8988T (cell line): Measurements from ENCODE around the gene HAPLN3.

Experiments used
- DNase-seq: peaks from one replicate; pipeline ENCODE4 v3.0.0; 2011

Gene HAPLN3

DNA sequence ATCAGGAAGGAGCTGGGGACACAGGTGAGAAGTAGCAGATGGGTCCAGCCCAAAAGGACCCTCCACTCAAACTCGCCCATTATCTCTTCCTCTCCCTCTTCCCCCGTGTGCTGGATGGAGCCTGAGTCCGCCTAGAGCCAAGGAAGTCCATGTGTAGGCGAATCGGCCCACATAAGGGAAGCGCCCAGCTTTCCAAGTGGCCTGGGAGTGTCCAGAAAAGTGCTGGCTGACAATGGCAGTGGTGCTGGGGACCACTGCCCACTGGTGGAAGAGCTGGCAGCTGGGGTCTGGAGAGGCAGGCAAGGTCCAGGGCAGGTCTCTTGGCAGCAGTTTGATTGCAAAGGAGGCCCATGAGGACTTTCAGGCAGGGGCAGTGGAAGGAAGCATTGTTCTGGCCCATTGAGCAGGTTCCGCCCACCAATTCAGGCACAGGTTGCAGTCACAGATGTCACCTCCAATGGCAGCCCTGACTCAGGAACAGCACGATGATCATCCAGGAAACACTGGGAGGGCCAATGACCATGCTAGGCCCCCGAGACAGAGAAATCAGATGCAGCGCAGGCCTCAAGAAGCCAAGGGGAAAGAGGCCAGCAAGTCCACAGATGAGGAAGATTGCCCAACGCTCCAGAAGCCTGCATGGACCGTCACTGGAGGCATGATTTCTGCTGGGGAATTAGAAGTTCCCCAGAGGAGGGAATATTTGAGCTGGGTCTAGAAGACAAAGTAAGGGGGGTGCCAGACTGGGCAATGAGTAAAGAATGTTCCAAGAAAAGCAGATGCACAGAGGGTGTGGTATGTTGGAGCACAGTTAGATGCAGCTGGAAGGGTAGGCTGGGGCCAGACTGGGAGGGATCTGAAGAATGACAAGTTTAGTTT lies 14.8 kb upstream of the HAPLN3 start:
- no peak for DNase-seq

DNA sequence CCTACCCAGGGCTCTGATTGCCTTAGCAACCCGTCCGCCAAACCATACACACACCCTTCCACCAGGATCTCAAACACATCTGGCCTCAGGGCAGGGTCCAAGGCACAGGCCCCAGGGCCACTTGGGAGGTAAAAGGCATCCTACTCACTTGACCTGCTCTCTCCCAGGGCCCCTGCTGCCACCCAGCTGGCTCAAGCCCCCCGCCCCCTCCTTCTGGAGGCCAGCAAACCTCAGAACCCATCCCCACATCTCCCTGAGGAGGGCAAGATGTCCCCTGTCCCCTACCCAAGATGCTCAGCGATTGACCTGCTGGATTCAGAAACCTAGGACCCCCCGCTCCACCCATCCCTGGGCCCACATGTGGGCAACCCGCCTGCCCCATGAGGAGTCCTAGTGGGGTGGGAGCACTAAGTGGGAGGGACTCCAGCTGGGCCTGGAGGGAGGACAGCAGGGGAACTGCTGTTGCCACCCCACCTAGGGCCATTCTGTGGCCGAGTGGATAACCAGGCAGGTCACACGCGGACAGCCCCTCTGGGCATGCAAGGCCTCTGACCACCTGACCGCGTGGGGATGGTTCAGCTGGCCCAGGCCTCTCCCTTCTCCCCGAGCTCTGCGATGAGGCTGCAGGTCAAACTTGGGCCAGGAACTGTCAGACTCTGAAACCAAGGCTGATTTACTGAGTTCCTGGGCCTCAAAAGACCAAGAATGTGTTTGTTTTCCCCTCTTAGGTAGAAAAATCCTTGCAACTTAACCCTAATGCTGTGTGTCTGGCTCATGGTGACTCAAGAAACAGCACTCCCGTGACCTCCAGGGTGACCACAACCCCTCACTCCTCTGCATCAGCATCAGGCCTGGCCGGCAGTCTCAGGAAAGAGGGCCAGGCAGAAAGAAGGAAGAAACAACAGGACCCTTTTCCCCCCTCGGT lies 13.6 kb upstream of the HAPLN3 start:
- DNase-seq, result no peak

DNA sequence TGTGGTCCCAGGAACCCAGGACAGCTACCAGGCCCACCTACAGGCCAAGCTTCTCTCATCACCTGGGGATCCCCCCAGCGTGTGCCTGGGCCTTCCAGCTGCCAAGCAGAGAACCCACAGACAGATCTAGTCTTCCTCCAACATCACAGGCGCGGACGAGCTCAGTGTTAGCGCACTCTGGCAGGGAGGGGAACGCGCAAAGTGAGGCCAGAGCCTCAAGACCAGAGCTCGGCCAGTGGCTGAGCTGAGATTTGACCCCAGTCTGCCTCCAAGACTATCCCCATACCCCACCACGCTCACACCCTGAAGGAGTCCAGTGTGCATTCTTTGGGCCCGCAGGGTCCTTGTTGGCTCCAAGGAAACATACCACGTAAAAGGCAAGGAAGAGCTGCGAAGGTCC lies 12.8 kb upstream of the HAPLN3 start:
- DNase-seq, result no peak

DNA sequence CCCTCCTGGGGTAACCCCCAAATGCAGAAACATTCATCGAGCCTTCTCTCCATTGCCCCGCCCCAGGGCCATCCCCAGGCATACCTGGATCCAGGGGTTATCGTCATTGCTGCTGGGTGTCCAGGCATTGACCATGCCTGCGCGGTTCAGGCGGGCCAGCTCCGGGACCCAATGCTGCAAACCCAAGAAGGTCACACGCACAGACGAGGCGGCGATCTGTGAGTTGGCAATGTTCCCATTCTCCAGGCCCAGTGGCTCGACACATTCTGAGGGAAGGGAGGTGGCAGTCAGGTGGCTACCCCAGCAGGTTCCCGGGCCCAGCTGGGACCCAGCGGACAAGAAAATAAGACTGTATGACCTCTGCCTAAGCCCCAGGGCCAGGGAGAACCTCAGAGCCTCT lies 11.8 kb upstream of the HAPLN3 start:
- DNase-seq, result no peak

DNA sequence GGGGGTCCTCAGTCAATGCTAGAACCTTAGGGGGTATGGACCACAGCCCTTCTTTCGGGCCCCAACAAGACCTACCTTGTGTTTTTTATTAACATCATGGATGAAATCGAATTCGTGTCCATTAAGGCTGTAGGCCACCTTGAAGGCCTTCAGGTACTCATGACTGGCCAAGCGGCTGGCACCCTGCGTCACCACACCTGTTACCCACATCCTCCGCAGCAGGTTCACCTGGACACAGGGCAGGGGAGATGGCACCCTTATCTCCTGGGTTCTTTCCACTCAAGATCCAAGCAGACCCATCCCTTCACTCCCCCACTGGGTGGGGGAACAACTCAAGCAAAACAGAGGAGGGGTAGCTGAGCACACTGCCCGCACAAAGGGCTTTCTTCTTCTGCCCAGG lies 11.2 kb upstream of the HAPLN3 start:
- DNase-seq, result no peak

DNA sequence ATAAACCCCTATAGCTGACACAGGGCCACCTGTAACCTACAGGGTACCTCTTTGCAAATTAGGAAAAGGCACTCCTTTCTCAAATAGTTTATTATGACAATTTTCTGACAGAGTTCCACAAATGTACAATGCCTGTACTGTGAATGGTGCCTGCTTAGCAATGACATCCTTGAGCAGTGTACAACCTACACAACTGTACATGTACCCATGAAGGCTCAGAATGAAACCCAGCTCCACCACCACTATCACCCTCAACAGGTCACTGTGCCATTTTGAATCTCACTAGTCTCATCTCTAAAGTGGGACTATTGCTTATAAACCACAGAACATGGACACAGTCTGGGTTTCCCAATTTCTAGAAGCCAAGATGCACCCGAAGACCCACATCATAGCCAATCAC lies 10.8 kb upstream of the HAPLN3 start:
- no peak for DNase-seq

DNA sequence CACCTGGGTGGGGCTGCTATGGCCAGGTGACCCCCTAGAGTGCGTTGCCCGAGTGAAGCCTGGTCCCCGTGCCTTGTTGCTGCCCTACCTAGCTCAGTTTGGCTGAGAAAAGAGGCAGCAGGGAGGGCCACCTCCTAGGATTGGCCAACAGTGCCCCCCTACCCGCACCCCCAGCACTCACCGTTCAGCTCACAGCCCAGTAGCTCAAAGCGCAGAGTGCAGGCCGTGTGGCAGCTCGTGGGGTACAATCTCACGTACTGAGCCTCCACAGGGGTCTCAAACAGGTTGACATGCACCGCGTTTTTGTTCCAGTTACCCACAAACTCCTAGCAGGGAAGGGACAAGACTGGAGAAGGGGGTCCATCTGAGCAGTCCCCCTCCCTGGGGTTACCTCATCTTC lies 10.2 kb upstream of the HAPLN3 start:
- no peak for DNase-seq

DNA sequence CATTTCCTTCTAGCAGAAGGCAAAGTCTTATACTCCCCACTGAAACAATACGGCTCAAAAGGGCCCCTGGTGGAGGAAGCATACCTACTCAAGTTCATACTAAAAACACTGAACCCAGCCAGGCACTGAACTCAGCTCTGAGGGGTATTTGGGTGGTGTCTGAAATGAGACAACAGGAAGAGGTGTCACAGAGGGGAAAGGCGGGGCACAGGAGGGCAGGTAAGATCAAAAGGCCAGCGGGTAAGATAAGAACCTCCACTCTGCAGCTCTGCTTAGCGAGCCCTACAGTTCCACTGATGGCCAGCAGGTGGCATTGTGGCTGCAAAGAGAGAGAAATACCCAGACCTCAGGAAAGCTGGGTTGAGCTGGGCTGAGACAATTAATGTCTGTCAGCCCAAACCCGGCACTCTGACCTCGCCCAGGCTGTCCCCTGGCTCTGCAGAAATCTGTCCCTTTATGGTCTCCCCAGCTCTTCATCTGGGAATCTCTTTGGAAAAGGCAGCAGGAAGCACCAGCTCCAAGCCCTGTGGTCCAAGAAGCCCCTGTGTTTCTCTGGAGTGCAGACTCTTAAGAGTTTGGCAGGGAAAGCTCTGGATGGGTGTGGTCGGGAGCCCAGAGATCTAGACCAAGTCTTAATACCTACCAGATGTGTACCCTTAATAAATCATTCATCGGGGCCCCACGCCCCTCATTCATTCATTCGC lies 9.4 kb upstream of the HAPLN3 start:
- no peak for DNase-seq

DNA sequence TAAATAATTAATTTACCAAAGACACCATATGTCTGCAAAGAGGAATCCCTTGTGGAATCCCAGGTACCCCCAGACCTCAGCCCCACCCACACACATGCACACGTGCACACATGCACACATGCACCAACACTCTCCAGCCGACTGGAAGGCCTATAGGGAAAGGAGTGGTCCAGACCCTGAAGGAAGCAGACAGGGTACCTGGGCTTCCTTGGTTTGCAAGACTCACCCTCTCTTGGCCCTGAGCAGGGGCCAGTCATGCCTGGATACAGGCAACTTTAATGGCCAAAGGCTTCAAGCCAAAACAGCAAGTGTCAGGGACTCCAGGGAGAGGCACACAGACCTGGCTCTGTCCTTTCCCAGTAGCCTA lies 8.9 kb upstream of the HAPLN3 start:
- DNase-seq, result no peak

DNA sequence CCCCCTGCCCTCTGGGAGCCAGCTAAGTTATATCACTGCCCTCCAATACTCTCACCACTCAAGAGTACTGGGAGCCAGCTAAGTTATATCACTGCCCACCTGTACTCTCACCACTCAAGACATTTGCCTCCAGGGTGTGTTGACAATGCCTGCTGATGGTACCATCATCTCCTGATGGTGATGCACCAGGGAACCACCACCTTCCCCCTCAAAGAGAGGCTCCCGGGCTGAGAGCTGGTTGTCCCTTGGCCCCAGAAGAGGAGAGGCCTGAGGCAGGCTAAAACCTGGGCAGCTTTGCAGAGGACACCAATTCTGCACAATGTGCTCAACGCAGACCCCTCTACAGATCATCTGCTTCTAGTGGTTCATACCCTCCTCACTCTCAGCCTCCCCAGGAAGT lies 7.5 kb upstream of the HAPLN3 start:
- DNase-seq, result no peak

DNA sequence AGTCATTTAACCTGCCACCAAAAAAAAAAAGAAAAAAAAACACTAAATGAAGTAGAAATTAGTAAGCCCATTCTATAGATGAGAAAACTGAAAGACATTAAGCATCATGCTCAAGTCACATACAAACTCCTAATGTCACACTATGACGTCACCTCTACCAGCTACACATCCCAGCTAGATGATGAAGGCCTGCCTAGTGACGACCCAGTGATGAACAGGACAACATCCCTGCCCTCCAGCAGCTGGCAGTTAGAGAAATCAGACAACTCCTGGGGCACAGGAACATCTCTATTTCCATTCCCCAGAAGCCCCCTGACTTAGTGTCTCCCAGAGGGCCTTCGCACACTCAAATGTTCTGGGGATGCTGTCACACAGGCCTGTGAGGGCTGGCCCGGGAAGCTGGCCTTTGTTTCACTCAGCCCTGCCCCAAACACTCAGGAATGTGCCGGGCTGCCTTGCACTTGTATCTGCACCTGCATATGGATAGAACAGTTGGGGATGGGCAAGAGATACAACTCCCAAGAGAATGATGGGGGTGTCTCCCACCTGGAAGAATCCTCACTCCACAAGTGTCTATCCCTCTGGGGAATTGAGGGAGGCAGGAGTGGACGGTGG lies 7.0 kb upstream of the HAPLN3 start:
- no peak for DNase-seq

DNA sequence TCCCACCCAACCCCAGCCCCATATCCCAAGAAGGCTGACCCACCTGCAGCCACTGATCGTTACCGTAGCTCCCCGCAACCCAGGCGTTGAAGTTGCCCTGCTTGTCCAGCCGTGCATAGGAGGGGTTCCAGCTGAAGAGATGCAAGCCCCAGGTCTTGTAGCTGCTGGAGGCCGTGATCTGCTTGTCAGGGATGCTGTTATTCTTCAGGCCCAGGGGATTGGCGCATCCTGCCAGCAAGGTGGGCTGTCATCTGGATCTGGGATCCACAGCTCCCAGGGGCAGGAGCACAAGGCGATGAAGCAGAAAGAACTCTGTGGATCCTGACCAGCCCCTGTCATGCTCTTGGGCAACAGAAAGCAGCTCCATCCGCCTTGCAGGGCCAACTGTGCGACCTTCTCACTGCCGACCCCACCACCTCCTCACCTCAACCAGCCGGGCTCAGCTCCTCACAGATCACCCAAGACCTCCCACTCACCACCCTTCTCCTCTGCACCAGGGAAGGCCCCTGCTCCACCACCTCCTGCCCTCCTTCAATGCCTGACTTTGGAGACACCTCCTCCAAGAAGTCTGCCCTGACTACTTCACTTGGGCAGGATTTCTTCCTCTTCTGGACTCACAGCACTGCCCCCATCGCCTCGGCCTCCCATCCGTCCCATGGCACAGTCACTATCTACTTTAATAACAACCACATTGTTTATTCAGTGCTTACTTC lies 6.3 kb upstream of the HAPLN3 start:
- no peak for DNase-seq

DNA sequence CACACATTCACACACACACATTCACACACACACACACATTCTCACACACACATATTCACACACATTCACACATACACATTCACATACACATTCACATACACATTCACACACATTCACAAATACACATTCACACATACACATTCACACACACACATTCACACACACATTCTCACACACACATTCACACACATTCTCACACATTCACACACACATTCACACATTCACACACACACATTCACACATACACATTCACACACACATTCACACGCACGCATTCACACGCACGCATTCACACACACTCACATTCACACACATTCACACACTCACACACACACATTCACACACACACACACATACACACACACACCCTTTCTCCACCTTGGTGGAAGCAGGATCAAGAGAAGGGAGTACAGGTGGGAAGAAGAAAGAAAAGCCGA lies 5.7 kb upstream of the HAPLN3 start:
- DNase-seq, result no peak

DNA sequence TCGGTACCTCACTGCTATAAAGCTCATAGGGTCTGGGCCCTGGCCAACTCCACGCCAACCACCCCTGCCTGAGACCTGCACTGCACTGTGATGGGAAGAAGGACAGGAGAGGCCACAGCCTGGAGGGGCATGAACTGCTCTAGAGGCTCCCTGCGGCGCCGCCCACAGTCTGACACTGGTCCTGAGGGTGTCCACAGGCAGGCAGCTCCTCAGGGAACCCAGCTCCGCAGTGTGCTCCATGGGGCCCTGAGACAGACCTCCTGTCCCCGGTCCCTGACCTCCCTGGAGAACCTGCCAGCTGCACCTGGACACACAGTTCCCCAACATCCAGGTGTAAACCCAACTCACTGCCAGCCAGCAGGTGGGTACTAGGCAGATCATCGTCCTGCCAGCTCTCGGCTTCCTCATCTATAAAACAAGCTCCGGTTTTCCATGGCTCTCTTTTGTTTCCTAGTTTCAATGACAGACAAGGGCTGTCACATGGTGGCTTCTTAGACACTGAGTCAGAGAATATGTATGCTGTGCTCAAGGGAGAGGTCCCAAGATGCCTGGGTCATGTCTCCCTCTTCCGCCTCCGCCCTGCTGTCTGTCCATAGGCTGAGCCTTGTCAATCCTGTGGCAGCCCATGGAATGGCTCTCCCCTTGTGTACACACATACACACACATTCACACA lies 5.1 kb upstream of the HAPLN3 start:
- DNase-seq, result no peak

DNA sequence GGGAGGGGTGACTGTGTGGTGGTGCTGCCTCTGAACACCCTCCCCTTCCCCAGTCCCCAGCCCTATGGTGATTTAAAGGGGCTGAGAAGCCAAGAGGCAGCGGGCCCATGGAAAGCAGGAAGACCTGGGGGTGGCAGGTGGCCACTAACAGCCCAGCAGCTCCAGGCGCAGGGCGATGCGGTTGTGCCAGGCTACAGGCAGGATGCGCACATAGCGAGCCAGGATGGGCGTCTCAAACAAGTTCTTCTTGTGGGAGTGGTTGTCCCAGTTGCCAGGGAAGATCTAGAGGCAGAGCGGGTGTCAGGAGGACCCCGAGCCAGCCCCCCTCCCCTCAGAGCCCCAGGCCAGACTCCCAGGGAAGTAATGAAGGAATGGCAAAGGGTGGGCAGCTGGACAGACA lies 3.9 kb upstream of the HAPLN3 start:
- DNase-seq, result no peak

DNA sequence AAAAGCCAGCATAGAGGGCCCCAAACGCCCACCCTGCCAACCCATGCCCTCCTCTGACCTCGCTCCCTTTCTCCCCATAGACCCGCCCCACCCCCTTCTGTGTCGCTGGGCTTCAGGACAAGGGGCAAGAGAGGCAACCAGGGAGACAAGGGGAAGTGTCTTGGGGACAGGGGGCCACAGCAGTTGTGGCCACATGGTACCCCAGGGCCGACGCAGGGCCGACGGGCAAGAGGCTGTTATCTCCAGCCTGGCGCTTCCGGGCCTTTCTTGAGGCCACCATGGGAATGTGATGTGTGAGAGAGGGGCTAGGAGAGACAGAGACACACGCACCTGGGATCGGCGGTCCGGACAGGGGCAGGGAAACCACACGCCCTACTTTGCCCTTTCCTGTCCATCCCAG lies 3.4 kb upstream of the HAPLN3 start:
- no peak for DNase-seq

DNA sequence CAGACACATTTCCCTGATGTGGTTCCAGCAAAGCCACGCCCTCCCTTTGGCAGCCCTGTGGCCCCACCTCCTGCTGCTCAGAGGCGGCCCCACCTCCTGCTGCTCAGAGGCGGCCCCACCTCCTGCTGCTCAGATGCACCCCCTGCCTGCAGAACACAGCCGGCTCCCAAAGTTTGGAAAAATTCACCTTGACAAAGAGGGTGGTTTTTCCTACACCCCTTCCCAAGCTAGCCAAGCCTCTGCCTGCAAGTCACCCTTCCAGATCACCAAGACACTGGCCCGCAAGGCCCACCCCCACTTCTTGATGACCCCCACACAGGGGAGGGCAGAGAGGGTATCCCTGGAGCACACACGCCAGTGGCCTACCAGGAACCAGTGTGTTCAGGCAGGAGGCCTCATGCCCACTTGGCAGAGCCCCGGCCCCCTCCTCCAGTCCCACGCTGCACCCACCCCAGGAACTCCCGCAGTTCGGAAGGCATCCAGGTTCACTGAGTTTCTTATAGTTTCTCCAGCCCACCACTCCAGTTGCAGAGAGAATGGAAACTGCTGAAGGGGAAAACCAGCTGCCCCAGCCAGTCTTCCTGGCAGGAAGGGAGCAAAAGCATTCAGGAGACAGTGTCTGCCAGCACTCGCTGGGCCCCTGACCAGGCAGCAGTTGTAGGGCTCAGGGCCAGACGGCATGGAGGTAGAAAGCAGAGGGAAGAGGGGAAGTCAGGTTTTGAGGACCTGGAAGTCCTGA lies 2.3 kb upstream of the HAPLN3 start:
- peak; percentile 65 for DNase-seq

DNA sequence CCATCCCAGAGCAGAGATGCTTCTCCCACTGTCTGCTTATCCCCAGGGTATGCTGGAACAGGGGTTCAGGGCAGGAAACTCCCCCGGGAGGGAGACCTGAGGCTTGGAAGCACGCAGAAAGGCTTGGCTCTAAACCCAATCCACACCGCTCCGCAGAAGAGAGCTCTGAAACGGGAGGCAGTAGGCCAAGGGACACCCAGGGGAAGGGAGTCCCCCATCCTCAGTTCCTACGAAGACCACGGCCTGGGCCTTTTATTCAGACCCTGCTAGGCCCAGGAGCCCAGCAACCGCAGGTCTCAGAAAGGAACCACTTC lies 1.8 kb upstream of the HAPLN3 start:
- no peak for DNase-seq

DNA sequence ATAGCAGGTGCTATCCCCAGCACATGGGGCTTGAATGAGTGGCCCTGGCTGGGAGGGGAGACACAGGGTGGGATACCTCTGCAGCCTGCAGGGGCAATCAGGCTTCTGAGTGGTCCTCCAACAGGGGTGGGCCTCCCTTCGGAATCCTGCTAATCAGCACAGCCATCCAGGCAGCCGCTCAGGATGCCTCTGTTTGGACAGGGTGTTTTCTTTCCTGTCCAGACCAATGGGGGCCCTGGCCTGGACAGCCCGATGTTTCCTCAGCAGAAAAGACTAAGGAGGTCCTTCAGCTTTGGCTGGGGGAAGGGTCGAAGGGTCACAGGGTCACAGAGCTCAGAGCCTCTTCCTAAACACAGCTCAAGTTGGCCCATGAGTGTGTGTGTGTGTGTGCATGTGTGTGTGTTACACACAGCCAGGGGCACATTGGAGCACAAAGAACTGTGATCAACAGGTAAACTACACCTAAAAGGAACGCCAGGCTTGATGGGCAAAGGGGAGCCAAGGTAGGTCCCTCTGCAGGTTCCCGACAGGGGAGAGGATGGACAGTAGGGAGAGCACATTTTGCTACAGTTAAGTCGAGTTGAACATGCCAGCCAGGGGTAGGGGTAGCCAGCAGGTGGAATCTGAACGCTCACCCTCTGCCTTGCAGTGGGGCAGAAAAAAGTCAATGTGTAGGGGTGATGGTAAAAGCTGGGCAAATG lies 1.1 kb upstream of the HAPLN3 start:
- DNase-seq, result no peak

DNA sequence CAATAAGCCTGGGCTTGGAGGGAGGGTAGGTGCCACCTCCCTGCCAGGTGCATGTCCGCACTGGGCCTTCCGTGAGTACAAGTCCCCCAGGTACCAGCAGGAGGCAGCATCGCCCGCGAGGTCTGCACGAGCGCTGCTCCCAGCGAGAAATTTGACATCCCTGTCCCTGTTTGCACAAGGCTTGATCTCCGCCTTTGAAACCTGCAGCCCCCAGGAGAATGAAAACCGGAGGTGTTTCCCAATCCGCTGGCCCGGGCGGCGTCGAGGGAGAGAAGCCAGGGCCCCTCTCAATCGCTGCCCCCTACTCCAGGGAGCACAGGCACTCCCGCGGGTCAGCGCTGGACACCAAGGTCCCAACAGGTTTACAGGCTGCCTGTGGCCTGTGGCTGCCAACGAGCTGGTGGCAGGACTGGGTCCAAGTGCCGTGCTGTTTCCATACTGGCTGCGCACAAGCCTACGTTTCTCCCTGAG lies 961 bp downstream of the HAPLN3 start:
- DNase-seq, result peak; percentile 51
